OCI-LY7 (cell line): ENCODE data around the gene PPM1L. TPM values are rescaled to one million over a fixed set of nuclear protein-coding genes. Genes with fewer than 3 reads are reported as not detected.

ENCODE experiments used
- BruUV-seq: library from RNA; stranded (reverse); fragments of 400-500 nt; replicated peaks from 2 replicates; lab custom pipeline; 2021; lab: Mats Ljungman, UMichigan
- CTCF ChIA-PET: fragments of 300-600 bp; sonication (Branson Sonifier 250); formaldehyde crosslinking; loops from one replicate; lab custom pipeline; 2022; ENCODE audit warnings: antibody characterized with exemption; ENCODE audit not compliant: unreplicated experiment; lab: Charles Lee
- POLR2A ChIA-PET: fragments of 300-600 bp; sonication (Branson Sonifier 250); formaldehyde crosslinking; loops from one replicate; lab custom pipeline; 2022; ENCODE audit warnings: antibody characterized with exemption; lab: Charles Lee
- DNase-seq: peaks from one replicate; pipeline ENCODE4 v3.0.0-alpha.2; 2015; ENCODE audit warnings: low spot score
- H2AFZ ChIP-seq: fragments of 200-600 bp; sonication (generic), shearing (Covaris generic); 2 replicates; pipeline ENCODE4 v1.6.1; 2014; ENCODE audit warnings: mild to moderate bottlenecking, antibody characterized with exemption, low read length, moderate library complexity
- H3K27ac ChIP-seq: fragments of 200-600 bp; sonication (generic); 2 replicates; pipeline ENCODE4 v1.5.1; 2014; ENCODE audit warnings: mixed run types, low read depth, mild to moderate bottlenecking, moderate library complexity, low read length, inconsistent platforms; ENCODE audit not compliant: poor library complexity, severe bottlenecking
- H3K36me3 ChIP-seq: fragments of 200-600 bp; sonication (generic); 2 replicates; pipeline ENCODE4 v1.6.1; 2014; ENCODE audit warnings: mild to moderate bottlenecking, antibody characterized with exemption, low read length, moderate library complexity, mixed read lengths; ENCODE audit not compliant: insufficient read depth
- H3K4me1 ChIP-seq: fragments of 200-600 bp; sonication (generic); 2 replicates; pipeline ENCODE4 v1.5.1; 2014; ENCODE audit warnings: mild to moderate bottlenecking, low read length; ENCODE audit not compliant: insufficient read depth, poor library complexity, severe bottlenecking
- H3K4me2 ChIP-seq: fragments of 200-600 bp; sonication (generic); 2 replicates; pipeline ENCODE4 v1.6.1; 2014; ENCODE audit warnings: mild to moderate bottlenecking, low read length
- H3K4me3 ChIP-seq: fragments of 200-600 bp; sonication (generic); 2 replicates; pipeline ENCODE4 v1.5.1; 2014; ENCODE audit warnings: mild to moderate bottlenecking, low read depth, low read length; ENCODE audit not compliant: poor library complexity, severe bottlenecking
- H3K79me2 ChIP-seq: fragments of 200-600 bp; sonication (generic); 2 replicates; pipeline ENCODE4 v1.6.1; 2016; ENCODE audit warnings: low read depth, mild to moderate bottlenecking, low read length, moderate library complexity, mixed read lengths; ENCODE audit not compliant: insufficient read depth
- H3K9me2 ChIP-seq: fragments of 200-600 bp; sonication (generic); 2 replicates; pipeline ENCODE4 v1.6.1; 2016; ENCODE audit warnings: mild to moderate bottlenecking, low read length, mixed read lengths; ENCODE audit not compliant: insufficient read depth
- H3K9me3 ChIP-seq: fragments of 200-600 bp; sonication (generic); 2 replicates; pipeline ENCODE4 v1.6.1; 2014; ENCODE audit warnings: mild to moderate bottlenecking, mixed run types, low read length, mixed read lengths
- H4K20me1 ChIP-seq: fragments of 200-600 bp; sonication (generic); 2 replicates; pipeline ENCODE4 v1.6.1; 2014; ENCODE audit warnings: mild to moderate bottlenecking, antibody characterized with exemption, low read length, moderate library complexity, mixed read lengths; ENCODE audit not compliant: insufficient read depth
- EZH2phosphoT487 ChIP-seq: fragments of 200-600 bp; sonication (generic); IDR thresholded peaks from 2 replicates; pipeline ENCODE4 v1.6.1; 2018; ENCODE audit warnings: low read depth, borderline replicate concordance, mild to moderate bottlenecking, mixed run types, antibody characterized with exemption, low read length, moderate library complexity, mixed read lengths
- intact Hi-C: fragments of 100-400 bp; cut with micrococcal nuclease; formaldehyde crosslinking; loops from one replicate; pipeline ENCODE4 v1.10.0; 2022; ENCODE audit not compliant: unreplicated experiment
- total RNA-seq, 2 experiments: library from RNA; depleted of rRNA in 1 of 2; stranded (reverse); fragments of >200 nt in 1 of 2; shearing (Covaris generic) in 1 of 2; gene quantifications; 2 replicates each; pipeline ENCODE4 v1.2.3, GENCODE V29; 2014 to 2022
- TF ChIP-seq, protein P1 (sequence below): fragments of 200-600 bp; sonication (generic); conservative IDR thresholded peaks from 2 replicates; pipeline ENCODE4 v1.5.1; 2014; ENCODE audit warnings: mild to moderate bottlenecking, antibody characterized with exemption, low read length, moderate library complexity, mixed read lengths

The PPM1L gene
- total RNA-seq, 2 experiments from 2014 or later, result 10.3 to 14.7 TPM

DNA sequence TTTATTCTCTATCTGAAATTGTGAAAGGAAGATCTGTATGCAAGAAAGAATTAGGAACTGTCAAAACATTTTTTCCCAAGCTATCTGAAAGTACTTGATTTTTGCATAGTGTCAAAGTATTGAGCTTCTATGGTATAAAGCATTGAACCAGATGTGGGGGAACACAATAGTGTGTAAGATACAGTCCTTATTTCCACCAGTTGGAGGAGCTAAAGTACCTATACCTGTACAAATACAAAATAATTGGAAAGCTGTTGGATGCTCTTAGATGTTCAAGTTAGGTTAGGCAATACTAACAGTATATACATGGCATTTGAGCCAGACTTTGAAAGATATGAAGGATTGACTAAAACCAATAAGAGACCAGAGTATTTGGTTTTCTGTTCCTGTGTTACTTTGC lies 200.8 kb downstream of the PPM1L start:
- Histone ChIP-seq H3K79me2 (no peaks in the 10 kb centered on the region), H3K4me2 (no peak overlapping the region), H3K9me2 (no peaks in the 10 kb centered on the region), H3K9me3 (no peaks in the 10 kb centered on the region), H2AFZ (no peak overlapping the region), H4K20me1 (no peaks in the 10 kb centered on the region), H3K4me3 (no peak overlapping the region), H3K4me1 (no peaks in the 10 kb centered on the region), H3K27ac (no peak overlapping the region), H3K36me3 (no peaks in the 10 kb centered on the region)
- BruUV-seq, result no TSS peak
- TF ChIP-seq, protein P1, sequence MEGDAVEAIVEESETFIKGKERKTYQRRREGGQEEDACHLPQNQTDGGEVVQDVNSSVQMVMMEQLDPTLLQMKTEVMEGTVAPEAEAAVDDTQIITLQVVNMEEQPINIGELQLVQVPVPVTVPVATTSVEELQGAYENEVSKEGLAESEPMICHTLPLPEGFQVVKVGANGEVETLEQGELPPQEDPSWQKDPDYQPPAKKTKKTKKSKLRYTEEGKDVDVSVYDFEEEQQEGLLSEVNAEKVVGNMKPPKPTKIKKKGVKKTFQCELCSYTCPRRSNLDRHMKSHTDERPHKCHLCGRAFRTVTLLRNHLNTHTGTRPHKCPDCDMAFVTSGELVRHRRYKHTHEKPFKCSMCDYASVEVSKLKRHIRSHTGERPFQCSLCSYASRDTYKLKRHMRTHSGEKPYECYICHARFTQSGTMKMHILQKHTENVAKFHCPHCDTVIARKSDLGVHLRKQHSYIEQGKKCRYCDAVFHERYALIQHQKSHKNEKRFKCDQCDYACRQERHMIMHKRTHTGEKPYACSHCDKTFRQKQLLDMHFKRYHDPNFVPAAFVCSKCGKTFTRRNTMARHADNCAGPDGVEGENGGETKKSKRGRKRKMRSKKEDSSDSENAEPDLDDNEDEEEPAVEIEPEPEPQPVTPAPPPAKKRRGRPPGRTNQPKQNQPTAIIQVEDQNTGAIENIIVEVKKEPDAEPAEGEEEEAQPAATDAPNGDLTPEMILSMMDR, result peak; percentile 75
- no peak for TF ChIP-seq EZH2phosphoT487
- peak; percentile 42 for DNase-seq
- intact Hi-C loops, result loop anchor here (1.0 to 2.0 kb wide), 3 partner anchors 140 to 318 kb away; no protein-coding TSS in a partner anchor
- ChIA-PET POLR2A (interaction anchor here (0.8 to 1.2 kb wide), 4 partner anchors 11 to 150 kb away, joined by 3 to 4 read pairs (median 3); no protein-coding TSS in a partner anchor), CTCF (no interaction called here)

DNA sequence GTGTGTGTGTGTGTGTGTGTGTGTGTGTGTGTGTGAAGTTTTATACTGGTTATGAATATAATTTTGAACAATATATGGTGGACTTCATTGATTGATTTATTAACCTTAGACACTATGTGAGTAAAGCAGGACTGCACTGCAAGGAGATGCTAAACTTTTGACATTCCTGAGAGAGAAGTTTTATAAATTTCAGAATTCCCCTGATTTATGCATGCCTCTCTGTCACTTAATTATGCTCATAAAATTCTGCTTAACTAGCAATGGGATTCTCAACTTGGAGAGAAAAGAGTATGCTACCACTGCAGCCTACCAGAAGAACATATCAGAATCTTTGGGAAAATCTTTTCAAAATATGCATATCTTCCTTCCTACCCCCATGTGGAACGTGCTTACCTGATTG lies 204.5 kb downstream of the PPM1L start:
- H4K20me1 ChIP-seq, result no peaks in the 10 kb centered on the region
- intact Hi-C loops, result no loop called here
- ChIA-PET CTCF (no interaction called here), POLR2A (interaction anchor here (0.6 kb wide), 1 partner anchor 354 kb away, joined by 3 read pairs; no protein-coding TSS in a partner anchor)
- H3K9me2 ChIP-seq, result no peaks in the 10 kb centered on the region
- H3K4me1 ChIP-seq, result no peaks in the 10 kb centered on the region
- DNase-seq, result no peak
- no peaks in the 10 kb centered on the region; the same call in 1 of the 2 replicates for H3K9me3 ChIP-seq
- no peak overlapping the region for H3K4me2 ChIP-seq
- H3K4me3 ChIP-seq, result no peak overlapping the region
- BruUV-seq, result no TSS peak
- TF ChIP-seq, protein P1, result no peak
- TF ChIP-seq EZH2phosphoT487, result no peak
- no peaks in the 10 kb centered on the region for H3K36me3 ChIP-seq
- no peak overlapping the region for H3K27ac ChIP-seq
- H3K79me2 ChIP-seq, result no peaks in the 10 kb centered on the region
- no peak overlapping the region for H2AFZ ChIP-seq

DNA sequence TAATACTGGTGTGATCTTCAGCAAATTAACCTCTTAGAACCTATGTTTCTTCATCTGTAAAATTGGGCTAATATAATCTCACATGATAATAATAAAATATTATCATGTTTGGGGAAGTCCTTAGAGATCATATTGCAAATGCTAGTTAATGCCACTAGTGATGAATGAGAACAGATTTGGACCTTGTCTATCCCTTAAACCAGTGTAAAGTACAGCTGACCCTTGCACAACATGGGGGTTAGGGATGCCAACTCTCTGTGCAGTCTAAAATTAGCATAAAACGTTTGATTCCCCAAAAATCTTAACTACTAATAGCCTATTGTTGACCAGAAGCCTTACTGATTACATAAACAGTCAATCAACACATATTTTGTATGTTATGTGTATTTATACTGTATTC lies 207.9 kb downstream of the PPM1L start:
- DNase-seq, result no peak
- H4K20me1 ChIP-seq, result no peaks in the 10 kb centered on the region
- no peak overlapping the region for H2AFZ ChIP-seq
- TF ChIP-seq, protein P1, result no peak
- TF ChIP-seq EZH2phosphoT487, result no peak
- peaks cover 5% of the 10 kb centered on the region; the same call in 1 of the 2 replicates for H3K9me3 ChIP-seq
- no peaks in the 10 kb centered on the region; the same call in 1 of the 2 replicates for H3K36me3 ChIP-seq
- no TSS peak for BruUV-seq
- CTCF ChIA-PET, result no interaction called here
- no peaks in the 10 kb centered on the region for H3K4me1 ChIP-seq
- no peak overlapping the region for H3K27ac ChIP-seq
- POLR2A ChIA-PET, result no interaction called here
- no peaks in the 10 kb centered on the region for H3K79me2 ChIP-seq
- H3K4me3 ChIP-seq, result no peak overlapping the region
- H3K9me2 ChIP-seq, result no peaks in the 10 kb centered on the region
- intact Hi-C loops, result no loop called here
- H3K4me2 ChIP-seq, result no peak overlapping the region
